DLD1 (cell line): ENCODE measurements around the gene PITPNM2.
"Not testable (repeated sequence)": the region's sequence is repeated elsewhere in the genome, so short reads cannot be mapped to it uniquely, and the experiment has no call there.

ENCODE experiments used
- in situ Hi-C: cut with HindIII; loops from 2 replicates; pipeline ENCODE4 v1.10.0; 2017; ENCODE audit warnings: low sequenced_read_pairs

PITPNM2 gene

GRCh38 chr12:123122626-123123025 is 28.3 kb downstream of the PITPNM2 start:
- in situ Hi-C loops = no loop called here

GRCh38 chr12:123121670-123122069 is 29.2 kb downstream of the PITPNM2 start:
- in situ Hi-C loops = no loop called here

DNA sequence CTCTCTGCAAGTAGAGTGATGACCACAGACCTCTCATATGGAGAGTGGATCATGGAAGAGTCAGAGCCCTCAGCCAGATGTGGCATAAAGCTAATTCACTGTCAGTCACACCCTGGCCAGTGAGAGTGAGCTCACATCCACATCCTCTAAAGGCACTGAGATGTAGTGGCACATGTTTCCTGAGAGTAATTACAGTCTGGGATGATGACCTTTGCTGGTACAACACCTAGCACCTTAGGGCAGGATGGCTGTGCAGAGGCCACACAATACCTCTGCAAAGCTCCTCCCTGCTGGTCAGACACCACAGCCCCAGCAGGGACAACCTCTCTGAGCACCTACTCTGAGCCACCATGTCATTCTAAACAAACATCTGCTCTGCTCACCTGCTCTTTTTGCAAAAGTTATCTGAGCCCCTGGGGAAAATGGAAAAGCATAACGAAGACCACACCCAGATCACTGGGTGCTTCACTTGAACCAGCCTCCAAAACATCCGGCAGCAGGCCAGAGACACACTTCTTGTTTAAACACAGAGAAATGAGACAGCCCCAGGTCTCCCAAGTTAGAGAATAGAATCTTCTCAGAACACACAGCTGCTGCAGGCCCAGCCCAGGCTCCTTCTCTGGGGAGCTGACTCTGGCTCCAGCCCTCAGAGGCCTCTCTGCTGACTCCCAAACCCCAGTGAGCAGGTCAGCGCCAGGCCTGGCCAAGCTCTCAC is 30.3 kb downstream of the PITPNM2 start:
- in situ Hi-C loops = no loop called here

DNA sequence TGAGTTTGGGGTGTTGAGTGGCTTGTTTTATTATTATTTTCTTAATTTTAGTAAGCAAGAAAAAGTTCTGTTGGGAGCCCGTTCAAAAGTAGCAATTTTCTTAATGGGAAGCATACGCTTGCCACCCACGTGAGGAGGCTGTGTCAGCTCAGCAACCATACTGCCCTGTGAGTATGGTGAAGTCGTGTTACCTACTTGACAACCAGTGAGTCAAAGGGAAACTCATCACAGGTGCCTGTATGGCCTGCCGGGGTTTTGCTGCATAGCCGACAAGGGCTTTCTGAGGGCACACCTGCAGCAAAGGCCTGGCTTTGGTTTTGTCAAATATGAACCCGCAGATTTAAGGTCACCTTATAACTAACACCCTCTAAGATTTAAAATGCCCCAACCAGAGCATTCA is 31.1 kb downstream of the PITPNM2 start:
- in situ Hi-C loops = no loop called here

DNA sequence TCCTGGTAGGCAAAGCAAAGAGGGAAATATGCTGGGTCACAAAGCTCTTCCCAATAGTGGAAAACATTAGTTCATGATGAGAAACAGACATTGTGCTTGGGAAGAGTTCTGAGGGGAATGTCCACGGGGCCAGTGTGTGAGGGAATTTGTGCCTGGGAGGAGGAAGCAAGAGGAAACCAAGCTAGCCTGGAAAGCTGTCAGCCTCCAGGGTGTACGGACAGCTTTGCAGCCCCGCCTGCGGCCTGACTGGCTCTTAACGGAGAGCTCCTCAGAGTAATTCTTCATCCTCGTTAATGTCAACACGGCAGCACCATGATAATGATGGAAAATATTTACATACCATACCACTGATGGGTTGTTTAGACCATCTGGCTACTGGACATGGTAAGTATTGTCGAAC is 32.4 kb downstream of the PITPNM2 start:
- in situ Hi-C loops = no loop called here

DNA sequence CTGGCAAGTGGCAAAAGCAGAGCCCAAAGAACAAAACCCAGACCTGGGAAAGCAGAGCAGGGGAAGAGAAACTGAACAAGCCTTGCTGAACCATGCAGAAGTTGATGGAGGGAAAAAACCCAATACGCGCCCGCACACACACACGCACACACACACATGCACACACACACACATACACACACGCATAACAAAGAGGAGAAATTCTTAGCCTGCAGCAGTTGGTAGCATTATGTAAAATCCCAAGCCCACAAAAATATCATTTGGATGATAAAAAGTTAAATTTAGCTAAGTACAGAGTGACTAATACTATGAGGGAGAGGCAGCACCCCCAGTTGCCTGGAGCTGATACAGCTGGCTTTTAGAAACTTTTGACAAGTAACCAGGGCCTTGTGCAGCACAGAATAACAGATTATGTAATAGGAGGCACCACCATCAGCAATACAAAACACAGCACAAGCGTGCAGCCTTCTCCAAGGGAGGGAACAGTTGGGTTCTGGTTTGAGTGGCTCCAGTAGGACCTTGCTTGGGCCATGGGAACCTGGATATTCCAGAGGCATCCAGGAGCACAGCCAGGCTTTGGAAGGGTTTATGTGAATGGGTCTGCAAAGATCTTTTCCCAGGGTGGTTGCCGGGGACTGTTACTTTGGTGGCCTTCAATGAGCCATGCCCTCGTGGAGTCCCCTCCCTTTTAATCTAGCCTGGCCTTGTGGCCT is 35.3 kb downstream of the PITPNM2 start:
- in situ Hi-C loops = no loop called here

- in situ Hi-C loops = no loop called here
These were observed 36.4 kb downstream of the PITPNM2 start for GRCh38 chr12:123114304-123115083.

DNA sequence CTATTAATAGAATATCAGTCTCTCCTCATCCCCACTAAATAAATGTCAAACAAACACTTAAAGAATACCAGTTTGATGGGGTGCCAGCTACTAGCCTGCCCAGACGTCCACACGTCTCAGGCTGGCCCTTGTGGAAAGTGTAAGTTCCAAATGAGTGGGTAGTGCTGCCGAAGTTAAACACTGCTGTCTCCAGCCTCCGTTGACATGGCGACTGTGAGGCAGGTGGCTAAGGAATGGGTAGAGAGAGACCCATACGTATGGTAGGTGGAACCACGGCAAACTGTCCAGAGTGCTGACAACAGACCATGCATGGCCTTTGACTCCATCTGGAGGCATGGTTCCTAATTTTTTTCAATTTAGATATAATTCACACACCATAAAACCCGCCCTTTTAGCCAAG is 37.9 kb downstream of the PITPNM2 start:
- in situ Hi-C loops = no loop called here

DNA sequence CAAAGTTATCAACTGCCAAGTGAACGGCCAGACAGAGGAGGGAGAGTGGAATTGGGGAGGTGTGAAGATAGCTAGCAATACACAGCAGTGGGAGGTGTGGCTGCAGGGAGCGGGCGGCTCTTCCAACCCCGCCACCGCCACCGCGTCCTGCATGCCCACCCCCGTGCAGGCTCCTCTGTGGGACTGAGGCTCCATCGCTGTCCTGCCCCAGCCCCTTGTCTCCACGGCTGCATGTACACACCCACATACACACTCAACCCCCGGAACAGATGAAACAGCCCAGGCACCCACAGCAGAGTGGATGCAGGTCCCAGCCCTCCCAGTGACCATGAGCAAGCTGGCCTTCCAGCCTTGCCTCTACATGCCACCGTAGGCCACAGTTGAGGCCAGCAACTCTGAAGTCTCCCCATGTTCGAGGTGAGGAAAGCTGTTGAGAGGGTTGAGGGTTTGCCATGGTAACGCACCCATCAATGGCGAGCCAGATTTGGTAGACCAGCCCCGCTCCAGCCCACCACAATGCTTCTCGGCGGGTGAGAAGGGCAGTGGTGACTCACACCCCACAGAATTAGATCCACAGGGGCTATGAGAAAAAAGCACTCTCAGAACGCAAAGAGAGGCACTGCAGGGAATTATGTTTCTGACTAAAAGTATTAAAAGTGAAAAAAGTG is 39.3 kb downstream of the PITPNM2 start:
- in situ Hi-C loops = no loop called here

DNA sequence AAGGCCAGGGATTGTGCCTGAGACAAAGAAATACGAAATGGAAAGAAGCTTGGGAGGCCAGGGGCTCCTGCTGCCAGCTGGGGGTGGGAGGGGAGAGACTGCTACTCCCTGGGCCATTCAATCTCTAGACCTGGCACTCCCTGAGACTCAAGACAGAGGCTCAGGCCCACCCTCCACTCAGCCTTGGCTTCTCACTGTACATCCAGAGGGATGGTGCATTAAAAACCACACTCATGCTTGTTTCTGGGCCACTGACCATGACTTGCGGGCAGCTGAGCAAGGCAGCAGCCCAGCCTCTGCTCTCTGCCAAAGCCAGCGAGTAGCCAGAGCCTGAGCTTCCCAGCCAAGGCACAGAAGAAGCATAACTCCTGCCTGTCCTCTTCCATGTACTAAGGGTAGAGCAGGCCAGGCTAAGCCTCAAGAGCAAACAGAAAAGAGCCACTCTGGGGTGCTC is 41.5 kb downstream of the PITPNM2 start:
- in situ Hi-C loops = no loop called here

- in situ Hi-C loops = no loop called here
These were observed 42.2 kb downstream of the PITPNM2 start for GRCh38 chr12:123108682-123109066.

DNA sequence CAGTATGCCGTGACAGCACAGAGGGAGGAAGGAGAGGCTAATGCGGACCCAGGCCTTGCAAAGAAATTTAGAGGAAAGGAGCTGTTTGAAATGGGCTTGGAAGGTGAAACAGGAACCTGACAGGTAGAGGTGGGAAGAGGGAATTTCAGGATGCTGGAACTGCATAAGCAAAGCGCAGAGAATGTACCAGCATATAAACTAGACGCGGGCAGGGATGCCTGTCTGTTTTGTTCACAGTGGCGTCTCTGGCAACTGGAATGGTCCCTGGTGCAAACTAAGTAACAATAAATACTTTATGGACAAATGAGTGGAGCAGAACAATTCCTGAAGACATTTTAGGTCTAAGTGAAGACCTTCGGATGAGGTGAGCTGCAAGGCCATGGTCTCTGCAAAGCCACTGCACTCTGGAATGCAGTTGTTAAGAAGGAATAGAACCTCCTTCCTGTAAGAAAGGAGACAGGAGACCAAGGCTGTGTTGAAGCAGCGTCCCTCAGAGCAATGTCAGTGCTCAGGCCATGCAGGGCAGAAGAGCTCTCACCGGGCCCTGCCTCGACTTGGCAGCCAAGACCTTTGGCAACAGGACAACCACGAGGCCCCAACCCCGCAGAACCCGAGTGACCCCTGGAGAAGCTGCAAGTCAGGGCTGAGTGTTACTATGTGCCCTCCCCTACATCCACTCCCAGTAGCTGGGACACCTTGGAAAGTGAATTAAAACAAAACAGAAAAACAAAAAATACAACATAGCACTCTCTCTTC is 42.8 kb downstream of the PITPNM2 start:
- in situ Hi-C loops = no loop called here

DNA sequence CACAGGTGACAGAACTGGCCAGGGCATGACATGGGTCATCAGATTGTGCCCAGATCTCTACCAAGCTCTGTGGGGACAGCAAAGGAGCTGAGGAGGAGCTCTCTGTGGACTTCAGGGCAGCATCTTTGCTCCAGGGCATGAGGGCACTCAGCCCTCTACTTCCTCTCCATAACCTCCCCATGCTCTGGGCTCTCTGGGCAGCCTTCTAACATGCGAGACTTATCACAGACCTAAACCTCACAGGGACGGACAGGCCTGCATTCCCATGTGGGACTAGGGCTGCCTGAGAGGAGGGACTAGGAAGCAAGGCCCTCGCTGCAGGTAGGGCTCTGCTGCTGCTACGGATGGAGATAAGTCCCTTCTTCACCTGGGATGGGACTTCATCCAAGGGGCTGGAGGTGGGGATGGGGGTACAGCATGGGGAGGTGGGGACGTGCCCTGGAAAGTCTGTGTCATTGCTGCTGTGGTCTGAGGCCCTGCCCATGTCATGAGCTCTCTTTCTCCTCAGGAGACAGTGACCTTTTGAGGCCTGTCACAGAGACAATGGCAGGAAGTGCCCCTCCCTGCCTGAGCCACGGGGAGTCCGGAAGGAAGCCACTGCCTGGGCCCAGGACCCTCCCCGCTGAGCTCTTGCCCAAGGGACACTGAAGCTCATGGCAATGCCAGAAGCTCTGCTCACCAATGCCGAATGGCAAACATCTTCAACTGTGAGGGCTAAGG is 44.1 kb downstream of the PITPNM2 start:
- in situ Hi-C loops = no loop called here

GRCh38 chr12:123105211-123105826 is 45.6 kb downstream of the PITPNM2 start:
- in situ Hi-C loops = no loop called here

GRCh38 chr12:123104809-123105208 is 46.1 kb downstream of the PITPNM2 start:
- in situ Hi-C loops = no loop called here

- in situ Hi-C loops = not testable (repeated sequence)
These were observed 46.8 kb downstream of the PITPNM2 start for GRCh38 chr12:123104094-123104493.

DNA sequence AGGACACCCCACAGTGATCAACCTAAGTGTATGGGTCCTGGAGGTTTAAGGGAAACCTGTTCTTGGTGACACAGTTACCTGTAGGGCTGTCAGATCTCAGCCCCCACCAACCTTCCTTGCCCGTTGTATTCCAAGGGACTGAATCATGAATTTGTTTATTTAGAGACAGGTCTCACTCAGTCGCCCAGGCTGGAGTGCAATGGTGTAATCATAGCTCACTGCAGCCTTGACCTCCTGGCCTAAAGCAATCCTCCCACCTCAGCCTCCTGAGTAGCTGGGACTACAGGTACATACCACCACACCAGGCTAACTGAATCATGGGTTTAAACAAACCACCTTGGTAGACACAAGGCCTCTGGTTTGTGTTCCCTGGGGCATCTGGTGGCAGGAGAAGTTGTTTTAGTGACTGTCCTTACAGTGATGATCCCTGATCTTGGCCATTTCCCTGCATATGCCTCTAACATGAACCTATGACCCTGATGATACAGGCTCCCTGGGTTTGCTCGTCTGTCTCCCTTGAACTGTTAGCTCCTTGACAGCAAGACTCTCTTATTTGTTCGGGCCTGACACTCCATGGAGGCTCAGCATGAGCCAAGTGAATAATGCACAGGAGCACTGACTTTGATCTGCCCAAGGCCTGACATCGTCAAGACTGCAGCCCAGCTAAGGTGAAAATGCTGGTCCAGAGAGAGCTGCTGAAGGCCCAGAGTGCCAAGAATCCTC is 47.9 kb downstream of the PITPNM2 start:
- in situ Hi-C loops = no loop called here

GRCh38 chr12:123102366-123102765 is 48.5 kb downstream of the PITPNM2 start:
- in situ Hi-C loops = no loop called here

GRCh38 chr12:123101526-123101925 is 49.4 kb downstream of the PITPNM2 start:
- in situ Hi-C loops = no loop called here
